GM21423 (cell line): ENCODE results near the gene GLRX5.
A peak's percentile ranks its signal among the peaks of the same experiment; 100 is the strongest.

ENCODE experiments used
- ATAC-seq: cut with Tn5 transposase; IDR thresholded peaks from one replicate; pipeline ENCODE4 v1.9.1; 2021; ENCODE audit warnings: mild to moderate bottlenecking, moderate library complexity; ENCODE audit not compliant: unreplicated experiment

The GLRX5 gene

GRCh38 chr14:95531969-95532368 is 2.9 kb upstream of the GLRX5 start:
- no peak for ATAC-seq

DNA sequence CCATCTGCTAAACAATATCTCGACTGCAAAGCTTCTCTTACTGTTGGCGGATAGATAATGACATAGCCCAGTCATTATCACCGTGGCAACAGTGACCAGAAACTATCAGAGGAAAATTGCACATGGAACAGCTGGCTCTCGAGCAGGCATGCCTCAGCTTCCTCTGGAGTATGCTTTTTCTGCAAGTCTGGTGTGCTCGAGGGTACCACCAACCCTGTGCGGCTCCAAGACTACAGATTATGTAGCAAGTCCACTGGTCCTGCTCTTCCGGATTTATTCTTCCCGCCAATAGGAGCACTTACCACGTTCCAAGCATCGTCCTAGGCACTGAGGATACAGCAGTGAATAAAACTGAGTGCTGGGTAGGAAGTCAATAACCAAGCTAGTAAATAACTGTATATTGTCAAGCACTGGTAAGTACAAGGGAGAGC is 1.4 kb upstream of the GLRX5 start:
- no peak for ATAC-seq

DNA sequence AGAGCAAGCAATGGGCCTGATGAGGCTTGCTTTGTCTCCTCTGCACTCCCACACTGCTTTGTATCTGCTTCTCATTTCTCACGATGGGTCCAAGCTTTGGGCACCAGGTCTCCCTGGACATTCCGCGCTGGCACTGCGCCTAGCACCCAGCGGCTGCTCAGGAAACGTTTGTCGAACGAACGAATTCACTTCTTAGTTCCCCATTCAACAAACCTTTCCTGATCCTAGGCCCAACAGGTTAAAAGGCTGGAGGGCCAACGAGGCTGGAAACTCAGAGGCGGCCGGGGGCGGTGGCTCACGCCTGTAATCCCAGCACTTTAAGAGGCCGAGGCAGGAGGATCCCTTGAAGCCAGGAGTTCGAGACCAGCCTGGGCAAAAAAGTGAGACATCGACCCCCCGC is 1.0 kb upstream of the GLRX5 start:
- no peak for ATAC-seq

GRCh38 chr14:95535226-95536021 is 574 bp downstream of the GLRX5 start:
- peak; percentile 2 for ATAC-seq

DNA sequence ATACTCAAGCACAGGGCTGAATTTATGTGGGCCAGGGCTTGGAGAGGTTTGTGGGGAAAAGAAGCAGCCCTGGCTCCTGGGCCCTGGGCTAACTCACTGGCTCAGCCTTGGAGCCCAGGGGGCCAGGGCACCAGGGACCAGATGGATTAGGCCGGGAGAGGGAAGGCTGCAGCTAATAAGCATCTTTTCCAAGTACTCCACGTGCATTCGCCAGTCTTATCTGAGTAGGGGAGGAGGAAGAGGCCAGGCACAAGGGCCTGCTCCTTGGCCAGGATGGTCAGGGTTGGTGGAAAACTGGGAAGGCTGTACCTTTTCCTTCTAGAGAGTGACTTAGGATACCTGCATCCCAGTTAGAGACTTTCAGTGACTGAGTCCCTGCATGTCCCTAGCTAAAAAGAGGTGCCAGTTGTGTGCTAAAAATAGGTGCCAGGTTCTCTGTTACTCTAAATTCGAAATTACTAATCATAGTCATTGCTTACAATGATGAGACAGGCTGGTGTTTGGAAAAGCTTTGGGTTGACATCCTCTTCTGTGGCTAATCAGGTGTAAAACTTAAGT is 1.3 kb downstream of the GLRX5 start:
- no peak for ATAC-seq

DNA sequence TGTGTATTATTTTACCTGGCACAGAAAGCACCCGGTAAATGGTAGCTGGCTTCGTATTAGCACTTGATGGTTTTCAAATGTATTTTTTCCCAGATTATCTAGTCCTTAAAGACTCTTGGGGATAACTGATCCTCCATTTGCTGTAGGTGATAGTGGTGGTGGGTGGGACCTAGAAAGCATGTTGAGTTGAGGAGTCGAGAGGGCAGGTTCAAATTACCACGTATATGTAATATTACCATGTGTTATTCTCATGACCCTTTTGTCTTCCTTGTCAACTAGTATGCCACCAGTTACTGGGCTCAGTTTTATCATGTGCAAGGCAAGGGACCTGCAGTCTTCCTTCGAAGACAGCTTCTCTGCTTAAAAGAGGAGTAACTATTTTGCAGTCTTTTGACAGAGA is 1.8 kb downstream of the GLRX5 start:
- ATAC-seq = no peak

- no peak for ATAC-seq
Observed at GRCh38 chr14:95537298-95538089, 2.6 kb downstream of the GLRX5 start.

- no peak for ATAC-seq
Observed at GRCh38 chr14:95538801-95539509, 4.1 kb downstream of the GLRX5 start.

DNA sequence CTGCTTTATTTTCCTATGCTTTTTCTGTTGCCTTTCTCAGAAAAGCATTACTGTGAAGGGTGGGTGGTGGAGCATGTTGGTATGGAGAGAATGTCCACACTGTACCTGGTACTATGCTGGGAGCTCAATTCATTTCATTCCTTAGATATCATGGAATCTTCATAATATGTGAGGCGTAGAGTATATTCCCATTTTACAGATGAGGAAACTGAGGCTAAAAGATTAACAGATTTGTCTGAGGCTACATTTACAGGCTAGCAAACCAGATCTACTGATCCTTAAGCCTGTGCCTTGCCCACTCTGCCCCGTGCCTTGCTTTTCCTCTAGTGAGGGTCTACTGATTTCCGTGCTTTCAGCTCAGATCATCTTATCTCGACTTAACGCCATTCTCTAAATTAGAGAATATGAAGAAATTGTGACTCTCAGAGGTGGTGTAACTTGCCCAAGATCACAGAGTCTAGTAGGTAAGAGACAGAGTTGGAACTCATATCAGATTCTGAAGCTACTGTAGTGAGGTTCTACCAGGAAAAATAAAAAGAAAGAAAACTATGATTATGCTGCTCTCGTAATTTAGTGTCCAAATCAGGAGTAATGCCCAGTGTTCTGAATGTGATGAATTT is 5.5 kb downstream of the GLRX5 start:
- ATAC-seq = no peak

DNA sequence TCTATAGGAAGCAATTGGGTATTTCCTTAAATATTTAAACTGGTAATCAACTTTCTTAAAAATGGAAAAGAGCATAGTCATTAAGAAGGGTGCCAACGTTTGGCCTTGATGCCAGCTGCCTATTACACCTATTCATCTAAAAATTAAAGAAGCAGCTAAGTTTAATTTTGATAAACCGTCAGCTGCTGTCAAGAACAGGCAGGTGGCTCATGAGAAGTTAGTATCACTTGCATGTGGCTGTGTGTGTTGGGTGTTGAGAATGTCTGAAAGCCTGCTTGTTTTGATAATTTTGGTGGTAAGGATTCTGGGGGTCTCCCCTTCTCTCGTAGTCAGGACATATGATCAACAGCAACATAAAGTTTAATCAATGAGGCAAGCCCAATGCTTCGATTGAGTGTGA is 6.5 kb downstream of the GLRX5 start:
- ATAC-seq = no peak

DNA sequence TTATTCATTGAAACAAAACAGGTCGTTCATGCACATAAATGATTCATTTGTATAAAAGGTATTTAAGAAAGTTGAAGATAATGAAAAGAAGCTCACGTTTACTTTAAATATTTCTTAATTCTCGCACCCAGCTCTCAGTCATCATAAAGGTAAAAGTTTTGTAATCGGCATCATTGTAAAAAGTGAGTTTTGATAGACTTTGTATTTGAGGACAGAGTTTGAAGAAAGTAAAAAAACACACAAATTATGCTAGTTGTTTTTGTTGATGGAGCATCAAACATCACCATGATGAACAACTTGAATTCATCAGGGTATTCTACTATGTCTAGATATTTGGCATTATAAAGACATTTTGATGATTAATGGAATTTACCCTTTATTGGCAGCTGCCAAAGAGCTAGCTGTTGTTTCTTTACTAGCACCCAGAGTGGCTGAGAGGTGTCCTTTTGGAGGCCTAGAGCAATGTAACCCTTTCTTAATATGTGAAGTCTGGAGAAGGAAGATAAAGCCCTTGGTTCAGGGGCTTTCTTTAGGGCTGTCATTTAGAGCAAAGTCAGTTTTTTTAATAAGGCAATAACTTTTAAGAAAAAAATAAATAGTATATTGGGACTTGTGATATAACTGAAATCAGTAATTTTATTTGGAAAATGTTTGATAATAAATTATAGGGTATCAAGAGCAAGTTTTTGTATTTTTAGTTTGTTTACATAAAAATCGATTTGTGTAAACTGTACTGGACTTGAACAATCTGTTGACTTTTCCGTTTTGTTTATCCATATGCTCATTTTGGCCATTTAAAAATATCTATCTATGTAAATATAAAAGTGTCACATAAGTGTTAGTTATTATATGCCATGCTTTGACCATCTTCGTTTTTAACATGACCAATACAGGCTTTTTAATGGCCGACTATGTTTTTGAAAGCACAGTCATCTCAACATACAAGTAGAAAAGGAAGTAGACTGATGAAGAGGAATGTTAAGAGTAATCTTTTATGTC is 7.4 kb downstream of the GLRX5 start:
- no peak for ATAC-seq

DNA sequence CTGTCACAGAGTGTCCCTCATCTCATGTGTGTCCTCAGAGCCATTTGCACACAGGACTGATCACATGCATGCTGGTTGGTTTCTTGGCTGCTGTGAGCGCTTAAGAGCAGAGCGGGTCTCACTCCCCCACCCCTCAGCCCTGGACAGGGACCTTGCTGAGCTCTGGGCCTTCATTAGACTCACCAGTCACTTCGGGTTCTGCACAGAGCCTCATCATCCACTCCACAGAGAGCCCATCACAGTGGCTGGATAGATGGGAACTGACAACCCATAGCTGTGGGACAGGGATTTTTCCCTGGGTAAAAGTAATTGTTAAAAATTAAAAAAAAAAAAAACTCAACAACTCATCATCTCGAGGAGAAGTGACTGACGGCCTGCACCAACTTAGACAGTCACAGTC is 8.2 kb downstream of the GLRX5 start:
- ATAC-seq = no peak

DNA sequence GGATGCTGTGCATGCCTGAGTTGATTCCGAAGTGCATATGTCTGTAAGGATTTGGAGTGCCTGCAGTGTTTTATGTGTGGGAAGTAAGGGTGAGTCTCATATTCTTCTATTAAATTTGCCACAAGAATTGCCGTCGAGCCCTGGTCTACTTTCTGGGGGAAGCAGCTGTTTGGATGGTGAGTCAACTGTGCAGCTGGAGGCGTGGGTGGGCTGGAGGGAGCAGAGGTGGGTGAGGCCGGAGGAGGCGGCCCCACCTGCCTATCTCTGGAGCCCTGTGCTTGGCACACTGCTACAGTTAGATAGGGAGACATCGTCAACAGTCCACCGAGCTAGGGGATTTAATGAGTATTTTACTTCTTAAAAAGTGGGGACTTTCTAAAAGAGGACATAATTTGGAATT is 9.7 kb downstream of the GLRX5 start:
- ATAC-seq = no peak

DNA sequence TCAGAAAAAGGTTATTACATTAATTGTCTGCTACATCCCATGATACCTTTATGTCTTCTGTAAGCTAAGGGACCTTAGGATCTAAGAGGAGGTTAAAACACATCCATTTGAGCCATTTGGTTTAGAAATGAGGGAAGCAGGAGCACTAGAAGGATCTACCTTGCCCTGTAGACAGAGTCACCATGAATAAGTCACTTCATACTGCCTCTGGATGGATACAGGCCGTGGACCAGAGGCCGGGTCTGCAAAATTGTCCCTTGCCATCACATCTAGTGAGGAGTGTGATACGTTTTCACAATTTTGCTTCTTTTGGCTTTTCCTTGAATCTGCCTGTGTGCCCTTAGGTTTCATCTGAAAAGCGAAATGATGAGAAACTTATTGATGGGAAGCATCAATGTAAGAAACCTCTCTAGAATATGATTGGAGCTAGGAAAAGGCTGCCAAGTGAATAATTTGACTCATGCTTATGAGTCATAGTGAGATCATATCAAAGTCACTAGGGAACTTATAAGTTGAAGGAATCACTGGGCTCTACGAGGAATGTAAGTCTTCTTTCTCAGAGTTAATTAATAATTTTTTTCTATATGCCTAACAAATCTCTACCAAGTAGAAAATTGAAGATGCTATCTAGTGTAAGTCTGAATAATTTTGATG is 10.8 kb downstream of the GLRX5 start:
- ATAC-seq = no peak

DNA sequence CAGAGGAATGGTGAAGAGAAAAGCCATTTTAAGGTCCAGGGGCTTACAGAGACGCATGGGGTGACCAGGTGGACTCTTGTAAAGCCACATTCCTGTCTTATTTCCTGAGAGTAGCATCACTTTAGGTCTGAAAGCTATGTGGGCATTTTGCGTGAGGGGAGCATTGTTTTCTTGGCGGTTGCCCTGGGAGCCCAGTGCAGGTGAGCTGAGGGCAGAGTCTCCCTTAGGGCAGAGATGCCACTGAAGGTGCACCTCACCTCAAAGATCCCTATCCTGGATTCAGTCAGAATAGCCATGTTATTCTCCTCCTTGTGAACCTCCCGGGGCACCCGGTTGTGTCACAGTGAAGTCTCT is 12.4 kb downstream of the GLRX5 start:
- no peak for ATAC-seq

- ATAC-seq = no peak
Observed at GRCh38 chr14:95547626-95548327, 12.9 kb downstream of the GLRX5 start.

GRCh38 chr14:95548328-95548929 is 13.6 kb downstream of the GLRX5 start:
- no peak for ATAC-seq
